ENCODE results near the gene AZIN2.

AZIN2 gene

GRCh38 chr1:33147275-33147996, 66.5 kb downstream of the AZIN2 start:
- H3K4me3 ChIP-seq (ENCODE audit: low read depth, low read length): no peak overlapping the region
- ChIA-PET POLR2A (no interaction called here), CTCF (interaction anchor here (1.1 to 13.7 kb wide), 10 partner anchors 10 to 324 kb away, joined by 3 to 168 read pairs (median 5); partner anchors contain the start of gene TRIM62)
- no peak for TF ChIP-seq CTCF (IDR thresholded peaks at IDR 0.05; ENCODE audit: insufficient read depth, low read length, missing control alignments)
- no peak for DNase-seq (ENCODE audit: low read depth, low spot score)

- ChIA-PET POLR2A (no interaction called here), CTCF (interaction anchor here (1.1 to 13.7 kb wide), 8 partner anchors 10 to 148 kb away, joined by 3 to 168 read pairs (median 6); partner anchors contain the start of gene TRIM62)
- no peak for DNase-seq (ENCODE audit: low read depth, low spot score)
- H3K4me3 ChIP-seq (ENCODE audit: low read depth, low read length): no peak overlapping the region
- TF ChIP-seq CTCF (IDR thresholded peaks at IDR 0.05; ENCODE audit: insufficient read depth, low read length, missing control alignments): peak; percentile 34
Observed at GRCh38 chr1:33147997-33148314, 67.0 kb downstream of the AZIN2 start.

- H3K4me3 ChIP-seq (ENCODE audit: low read depth, low read length): no peak overlapping the region
- CTCF ChIA-PET: interaction anchor here (1.1 to 4.1 kb wide), 6 partner anchors 9 to 147 kb away, joined by 3 to 20 read pairs (median 5); partner anchors contain the start of gene TRIM62
- POLR2A ChIA-PET: no interaction called here
- DNase-seq (ENCODE audit: low read depth, low spot score): no peak
- TF ChIP-seq CTCF (IDR thresholded peaks at IDR 0.05; ENCODE audit: insufficient read depth, low read length, missing control alignments): no peak
Observed at GRCh38 chr1:33148615-33149014, 67.7 kb downstream of the AZIN2 start.

GRCh38 chr1:33149453-33150190, 68.7 kb downstream of the AZIN2 start:
- ChIA-PET POLR2A (no interaction called here), CTCF (interaction anchor here (1.1 to 2.4 kb wide), 5 partner anchors 10 to 146 kb away, joined by 3 to 9 read pairs (median 4); no protein-coding TSS in a partner anchor)
- no peak for DNase-seq (ENCODE audit: low read depth, low spot score)
- H3K4me3 ChIP-seq (ENCODE audit: low read depth, low read length): no peak overlapping the region
- TF ChIP-seq CTCF (IDR thresholded peaks at IDR 0.05; ENCODE audit: insufficient read depth, low read length, missing control alignments): no peak

- CTCF ChIA-PET: interaction anchor here (1.0 to 2.4 kb wide), 5 partner anchors 10 to 145 kb away, joined by 3 to 9 read pairs (median 4); no protein-coding TSS in a partner anchor
- H3K4me3 ChIP-seq (ENCODE audit: low read depth, low read length): no peak overlapping the region
- no peak for DNase-seq (ENCODE audit: low read depth, low spot score)
- no peak for TF ChIP-seq CTCF (IDR thresholded peaks at IDR 0.05; ENCODE audit: insufficient read depth, low read length, missing control alignments)
- POLR2A ChIA-PET: no interaction called here
Observed at GRCh38 chr1:33150522-33150921, 69.6 kb downstream of the AZIN2 start.

- TF ChIP-seq CTCF (IDR thresholded peaks at IDR 0.05; ENCODE audit: insufficient read depth, low read length, missing control alignments): no peak
- H3K4me3 ChIP-seq (ENCODE audit: low read depth, low read length): no peak overlapping the region
- ChIA-PET CTCF (interaction anchor here (1.0 to 2.4 kb wide), 4 partner anchors 11 to 56 kb away, joined by 3 to 9 read pairs (median 4); no protein-coding TSS in a partner anchor), POLR2A (interaction anchor here (0.6 kb wide), 1 partner anchor 10 kb away, joined by 3 read pairs; no protein-coding TSS in a partner anchor)
- no peak for DNase-seq (ENCODE audit: low read depth, low spot score)
Observed at GRCh38 chr1:33151116-33151515, 70.2 kb downstream of the AZIN2 start.

Data from AG04449 (cell line).